Cardiac muscle cell (in vitro differentiated cells and primary cell): ENCODE measurements around the gene NETO1. TPM values are rescaled to one million over a fixed set of nuclear protein-coding genes. Genes with fewer than 3 reads are reported as not detected.

Source experiments
- DNase-seq, 2 donors: peaks; one replicate each; pipeline versions ENCODE4 v3.0.0 to v3.0.0-alpha.2; 2010 to 2017; ENCODE audit warnings: low read depth in 1 of 2, low spot score in 1 of 2
- H3K27ac ChIP-seq: fragments of 200-600 bp; sonication (generic); 2 replicates; pipeline ENCODE4 v1.5.1; 2016
- H3K27me3 ChIP-seq: fragments of 200-600 bp; sonication (generic); 2 replicates; pipeline ENCODE4 v1.6.0; 2016; ENCODE audit warnings: control low read depth
- H3K36me3 ChIP-seq: fragments of 200-600 bp; sonication (generic); 2 replicates; pipeline ENCODE4 v1.5.1; 2016; ENCODE audit warnings: control low read depth
- H3K4me1 ChIP-seq: fragments of 200-600 bp; sonication (generic); 2 replicates; pipeline ENCODE4 v1.8.1; 2017; ENCODE audit warnings: low read depth, mild to moderate bottlenecking, mixed run types
- H3K4me3 ChIP-seq: fragments of 200-600 bp; sonication (generic); 2 replicates; pipeline ENCODE4 v1.5.1; 2016; ENCODE audit warnings: mild to moderate bottlenecking
- H3K9me3 ChIP-seq: fragments of 200-600 bp; sonication (generic); 2 replicates; pipeline ENCODE4 v1.5.1; 2017; ENCODE audit warnings: low read depth, mild to moderate bottlenecking, control low read depth
- CTCF ChIP-seq: IDR thresholded peaks from 2 replicates; pipeline ENCODE4 v1.5.1; 2012; ENCODE audit warnings: low read depth, mild to moderate bottlenecking, low read length
- polyA plus RNA-seq: library from polyadenylated mRNA; unstranded; fragments of >200 nt; fragmentation: Nextera tagmentation; extraction: Ambion mirVana; gene quantifications from 2 replicates; pipeline ENCODE4 v1.2.1, GENCODE V29; 2016
- total RNA-seq: library from RNA; depleted of rRNA; stranded (reverse); fragments of >200 nt; gene quantifications from 2 replicates; pipeline ENCODE4 v1.2.3, GENCODE V29; 2016

NETO1 gene
- total and polyA plus RNA-seq, 2 experiments from 2014 or later, result 2.8 to 3.6 TPM

- Histone ChIP-seq H3K36me3 (no peaks in the 10 kb centered on the region), H3K9me3 (no peaks in the 10 kb centered on the region), H3K27ac (no peak overlapping the region), H3K27me3 (no peaks in the 10 kb centered on the region), H3K4me3 (no peak overlapping the region), H3K4me1 (no peaks in the 10 kb centered on the region)
- no peak for TF ChIP-seq CTCF
- DNase-seq, result no peak
Measured at GRCh38 chr18:72843743-72844142, 24.0 kb downstream of the NETO1 start.

GRCh38 chr18:72840109-72840508, 27.7 kb downstream of the NETO1 start:
- no peak overlapping the region for H3K4me3 ChIP-seq
- H3K36me3 ChIP-seq, result no peaks in the 10 kb centered on the region
- DNase-seq, result no peak
- no peak overlapping the region for H3K27ac ChIP-seq
- no peaks in the 10 kb centered on the region for H3K9me3 ChIP-seq
- no peaks in the 10 kb centered on the region for H3K4me1 ChIP-seq
- H3K27me3 ChIP-seq, result no peaks in the 10 kb centered on the region
- no peak for TF ChIP-seq CTCF

GRCh38 chr18:72834731-72835130, 33.1 kb downstream of the NETO1 start:
- TF ChIP-seq CTCF, result no peak
- Histone ChIP-seq H3K27me3 (no peaks in the 10 kb centered on the region), H3K36me3 (no peaks in the 10 kb centered on the region), H3K4me3 (no peak overlapping the region), H3K4me1 (no peaks in the 10 kb centered on the region), H3K27ac (no peak overlapping the region), H3K9me3 (no peaks in the 10 kb centered on the region)
- DNase-seq, result no peak

- Histone ChIP-seq H3K36me3 (no peaks in the 10 kb centered on the region), H3K27ac (no peak overlapping the region), H3K9me3 (no peaks in the 10 kb centered on the region), H3K4me1 (no peaks in the 10 kb centered on the region), H3K27me3 (no peaks in the 10 kb centered on the region), H3K4me3 (no peak overlapping the region)
- no peak for DNase-seq
- no peak for TF ChIP-seq CTCF
Measured at GRCh38 chr18:72833471-72833870, 34.3 kb downstream of the NETO1 start.

- Histone ChIP-seq H3K4me1 (no peaks in the 10 kb centered on the region), H3K27me3 (no peaks in the 10 kb centered on the region), H3K9me3 (no peaks in the 10 kb centered on the region), H3K36me3 (no peaks in the 10 kb centered on the region), H3K4me3 (no peak overlapping the region), H3K27ac (no peak overlapping the region)
- peak in 1 of 2 donors; percentile 77 for DNase-seq
- TF ChIP-seq CTCF, result no peak
Measured at GRCh38 chr18:72830109-72830508, 37.7 kb downstream of the NETO1 start.

GRCh38 chr18:72828601-72829000, 39.2 kb downstream of the NETO1 start:
- DNase-seq, result no peak
- Histone ChIP-seq H3K36me3 (no peaks in the 10 kb centered on the region), H3K4me3 (no peak overlapping the region), H3K9me3 (no peaks in the 10 kb centered on the region), H3K27ac (no peak overlapping the region), H3K27me3 (no peaks in the 10 kb centered on the region), H3K4me1 (no peaks in the 10 kb centered on the region)
- no peak for TF ChIP-seq CTCF
